ENCODE measurements around the gene DCAF8L1.

DNA sequence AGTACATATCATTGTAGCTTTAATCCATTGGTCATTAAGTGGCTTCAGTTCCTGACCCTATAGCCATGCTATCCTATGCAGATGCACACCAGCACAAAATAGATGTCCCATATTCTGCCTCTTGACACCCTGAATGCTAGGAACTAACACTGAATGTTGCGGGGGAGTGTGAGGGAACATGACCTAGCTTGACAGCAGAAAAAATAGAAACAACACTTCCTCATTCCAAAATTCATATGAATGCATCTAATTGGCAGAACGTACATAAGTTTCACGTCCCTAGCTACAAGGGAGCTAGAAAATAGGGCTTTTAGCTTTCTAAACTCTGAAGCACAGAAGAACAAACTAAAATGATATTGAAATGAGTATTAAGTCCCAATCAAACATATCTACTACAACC lies 14.4 kb upstream of the DCAF8L1 start:
- TF ChIP-seq, protein P1, sequence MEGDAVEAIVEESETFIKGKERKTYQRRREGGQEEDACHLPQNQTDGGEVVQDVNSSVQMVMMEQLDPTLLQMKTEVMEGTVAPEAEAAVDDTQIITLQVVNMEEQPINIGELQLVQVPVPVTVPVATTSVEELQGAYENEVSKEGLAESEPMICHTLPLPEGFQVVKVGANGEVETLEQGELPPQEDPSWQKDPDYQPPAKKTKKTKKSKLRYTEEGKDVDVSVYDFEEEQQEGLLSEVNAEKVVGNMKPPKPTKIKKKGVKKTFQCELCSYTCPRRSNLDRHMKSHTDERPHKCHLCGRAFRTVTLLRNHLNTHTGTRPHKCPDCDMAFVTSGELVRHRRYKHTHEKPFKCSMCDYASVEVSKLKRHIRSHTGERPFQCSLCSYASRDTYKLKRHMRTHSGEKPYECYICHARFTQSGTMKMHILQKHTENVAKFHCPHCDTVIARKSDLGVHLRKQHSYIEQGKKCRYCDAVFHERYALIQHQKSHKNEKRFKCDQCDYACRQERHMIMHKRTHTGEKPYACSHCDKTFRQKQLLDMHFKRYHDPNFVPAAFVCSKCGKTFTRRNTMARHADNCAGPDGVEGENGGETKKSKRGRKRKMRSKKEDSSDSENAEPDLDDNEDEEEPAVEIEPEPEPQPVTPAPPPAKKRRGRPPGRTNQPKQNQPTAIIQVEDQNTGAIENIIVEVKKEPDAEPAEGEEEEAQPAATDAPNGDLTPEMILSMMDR (conservative IDR thresholded peaks at IDR 0.05; ENCODE audit: low read depth, low read length), result no peak
- TF ChIP-seq MAFK (IDR thresholded peaks at IDR 0.05; ENCODE audit: low read depth, low read length) (no peak), POLR2A (IDR thresholded peaks at IDR 0.05; ENCODE audit: low read depth, low read length) (no peak), RCOR1 (IDR thresholded peaks at IDR 0.05; ENCODE audit: insufficient replicate concordance, low read length) (no peak), MXI1 (IDR thresholded peaks at IDR 0.05; ENCODE audit: borderline replicate concordance, low read depth, low read length) (no peak), MAZ (IDR thresholded peaks at IDR 0.05; ENCODE audit: borderline replicate concordance, low read depth, low read length) (no peak), RAD21 (IDR thresholded peaks at IDR 0.05; ENCODE audit: low read length) (no peak), SMC3 (IDR thresholded peaks at IDR 0.05; ENCODE audit: low read depth, low read length) (no peak), RFX5 (IDR thresholded peaks at IDR 0.05; ENCODE audit: low read depth, low read length) (no peak)
- TF ChIP-seq, protein P2, sequence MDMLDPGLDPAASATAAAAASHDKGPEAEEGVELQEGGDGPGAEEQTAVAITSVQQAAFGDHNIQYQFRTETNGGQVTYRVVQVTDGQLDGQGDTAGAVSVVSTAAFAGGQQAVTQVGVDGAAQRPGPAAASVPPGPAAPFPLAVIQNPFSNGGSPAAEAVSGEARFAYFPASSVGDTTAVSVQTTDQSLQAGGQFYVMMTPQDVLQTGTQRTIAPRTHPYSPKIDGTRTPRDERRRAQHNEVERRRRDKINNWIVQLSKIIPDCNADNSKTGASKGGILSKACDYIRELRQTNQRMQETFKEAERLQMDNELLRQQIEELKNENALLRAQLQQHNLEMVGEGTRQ (IDR thresholded peaks at IDR 0.05; ENCODE audit: low read depth, low read length), result no peak
